ENCODE measurements around the gene ICA1. TPM values are rescaled to one million over a fixed set of nuclear protein-coding genes. Genes with fewer than 3 reads are reported as not detected.

The ICA1 gene
- total and polyA plus RNA-seq, 2 donors (not counting 3 experiments of a cell fraction or from before 2014, with no cell fraction given): 19.0 to 47.1 TPM

GRCh38 chr7:8277394-8277982, 15.5 kb upstream of the ICA1 start:
- Histone ChIP-seq H3K4me2 (ENCODE audit: insufficient read depth, low read length) (no peak overlapping the region), H3K4me3 (replicated peaks in 1 of 3; ENCODE audit: insufficient read depth in 1 of 3, low read depth in 1 of 3, low read length in 3 of 3) (no peak overlapping the region), H3K4me1 (ENCODE audit: control insufficient read depth, extremely low read depth, insufficient read depth, low read length) (no peaks in the 10 kb centered on the region), H3K27ac (ENCODE audit: insufficient read depth, low read depth, low read length) (no peak overlapping the region), H3K9me1 (replicated peaks; ENCODE audit: control insufficient read depth, extremely low read depth, insufficient read depth, low read length) (no peaks in the 10 kb centered on the region), H3K27me3 (ENCODE audit: control insufficient read depth in 2 of 2, insufficient read depth in 2 of 2, low read length in 2 of 2) (peaks cover 0 to 3% of the 10 kb centered on the region in 2 experiments), H4K20me1 (replicated peaks; ENCODE audit: control insufficient read depth, extremely low read depth, insufficient read depth, low read length) (no peaks in the 10 kb centered on the region), H3K9ac (replicated peaks; ENCODE audit: extremely low read depth, insufficient read depth, low read length) (no peak overlapping the region), H2AFZ (ENCODE audit: low read depth, low read length) (no peak overlapping the region), H3K9me3 (replicated peaks; ENCODE audit: control insufficient read depth, insufficient read depth, low read length) (no peaks in the 10 kb centered on the region), H3K79me2 (ENCODE audit: control insufficient read depth, insufficient read depth, low read length) (no peaks in the 10 kb centered on the region), H3K36me3 (ENCODE audit: control insufficient read depth in 2 of 2, extremely low read depth in 1 of 2, insufficient read depth in 2 of 2, low read length in 2 of 2) (no peaks in the 10 kb centered on the region)
- DNase-seq (ENCODE audit: low read depth, low spot score) (peak; percentile 12), FAIRE-seq (no peak)
- ChIA-PET POLR2A (no interaction called here), CTCF (interaction anchor here (0.7 to 2.3 kb wide), 6 partner anchors 11 to 853 kb away, joined by 3 to 37 read pairs (median 4); no protein-coding TSS in a partner anchor)
- no peak for TF ChIP-seq GATA2 (IDR thresholded peaks at IDR 0.05; ENCODE audit: insufficient read depth, insufficient read length, low read depth, low read length)
- no peak for TF ChIP-seq POLR2AphosphoS5 (IDR thresholded peaks at IDR 0.05; ENCODE audit: insufficient read depth, low read depth, low read length)
- TF ChIP-seq MYC (IDR thresholded peaks at IDR 0.05; ENCODE audit: low read depth, low read length): no peak
- TF ChIP-seq CTCF (IDR thresholded peaks at IDR 0.05; ENCODE audit: extremely low read depth in 1 of 2, insufficient read depth in 1 of 2, low read depth in 1 of 2, low read length in 2 of 2): no peak
- no peak for TF ChIP-seq FOS (IDR thresholded peaks at IDR 0.05; ENCODE audit: borderline replicate concordance, insufficient read depth, low read length)
- no peak for TF ChIP-seq POLR2A (IDR thresholded peaks at IDR 0.05; ENCODE audit: low read depth, low read length)
- no peak for TF ChIP-seq EZH2 (IDR thresholded peaks at IDR 0.05; ENCODE audit: borderline replicate concordance, low read depth, low read length, severe bottlenecking)
- TF ChIP-seq MAX (IDR thresholded peaks at IDR 0.05; ENCODE audit: insufficient read depth, insufficient read length): no peak
- TF ChIP-seq JUN (IDR thresholded peaks at IDR 0.05; ENCODE audit: borderline replicate concordance, insufficient read depth, insufficient read length, low read depth): no peak
- BruUV-seq (replicated peaks): no TSS peak
- dilution Hi-C loops (cut with MboI; ENCODE audit: extremely low pct_ligation_motif_present, low sequenced_read_pairs): no loop called here
- intact Hi-C loops (cut with micrococcal nuclease): no loop called here

All from endothelial cell of umbilical vein (primary cell).